ENCODE results near the gene EYS. TPM values are rescaled to one million over a fixed set of nuclear protein-coding genes. Genes with fewer than 3 reads are reported as not detected.

EYS gene
- total RNA-seq, 1 donor from 2014 or later: not detected

- H3K4me3 ChIP-seq (ENCODE audit: low read depth, low read length): no peak overlapping the region
- H3K27me3 ChIP-seq (ENCODE audit: control insufficient read depth, insufficient read depth, low read length): no peaks in the 10 kb centered on the region
- TF ChIP-seq CTCF (IDR thresholded peaks at IDR 0.05; ENCODE audit: insufficient read depth, low read length, poor library complexity, severe bottlenecking): no peak
- no peak for DNase-seq (ENCODE audit: low read depth)
- H3K36me3 ChIP-seq (ENCODE audit: control insufficient read depth, insufficient read depth, low read length): no peaks in the 10 kb centered on the region
Observed at GRCh38 chr6:64074981-64075380, 1632.0 kb downstream of the EYS start.

GRCh38 chr6:64072686-64073085, 1634.3 kb downstream of the EYS start:
- no peaks in the 10 kb centered on the region for H3K27me3 ChIP-seq (ENCODE audit: control insufficient read depth, insufficient read depth, low read length)
- TF ChIP-seq CTCF (IDR thresholded peaks at IDR 0.05; ENCODE audit: insufficient read depth, low read length, poor library complexity, severe bottlenecking): no peak
- H3K36me3 ChIP-seq (ENCODE audit: control insufficient read depth, insufficient read depth, low read length): no peaks in the 10 kb centered on the region
- H3K4me3 ChIP-seq (ENCODE audit: low read depth, low read length): no peak overlapping the region
- no peak for DNase-seq (ENCODE audit: low read depth)

- Histone ChIP-seq H3K27me3 (ENCODE audit: control insufficient read depth, insufficient read depth, low read length) (no peaks in the 10 kb centered on the region), H3K4me3 (ENCODE audit: low read depth, low read length) (no peak overlapping the region), H3K36me3 (ENCODE audit: control insufficient read depth, insufficient read depth, low read length) (no peaks in the 10 kb centered on the region)
- DNase-seq (ENCODE audit: low read depth): no peak
- no peak for TF ChIP-seq CTCF (IDR thresholded peaks at IDR 0.05; ENCODE audit: insufficient read depth, low read length, poor library complexity, severe bottlenecking)
Observed at GRCh38 chr6:64064919-64065318, 1642.1 kb downstream of the EYS start.

GRCh38 chr6:64062960-64063683, 1643.9 kb downstream of the EYS start:
- no peak for DNase-seq (ENCODE audit: low read depth)
- H3K4me3 ChIP-seq (ENCODE audit: low read depth, low read length): no peak overlapping the region
- H3K27me3 ChIP-seq (ENCODE audit: control insufficient read depth, insufficient read depth, low read length): no peaks in the 10 kb centered on the region
- no peaks in the 10 kb centered on the region for H3K36me3 ChIP-seq (ENCODE audit: control insufficient read depth, insufficient read depth, low read length)
- TF ChIP-seq CTCF (IDR thresholded peaks at IDR 0.05; ENCODE audit: insufficient read depth, low read length, poor library complexity, severe bottlenecking): no peak

- no peak for TF ChIP-seq CTCF (IDR thresholded peaks at IDR 0.05; ENCODE audit: insufficient read depth, low read length, poor library complexity, severe bottlenecking)
Observed at GRCh38 chr6:64054861-64055260, 1652.2 kb downstream of the EYS start.

GRCh38 chr6:64050590-64050989, 1656.4 kb downstream of the EYS start:
- no peaks in the 10 kb centered on the region for H3K36me3 ChIP-seq (ENCODE audit: control insufficient read depth, insufficient read depth, low read length)
- no peak for DNase-seq (ENCODE audit: low read depth)
- H3K4me3 ChIP-seq (ENCODE audit: low read depth, low read length): no peak overlapping the region
- no peaks in the 10 kb centered on the region for H3K27me3 ChIP-seq (ENCODE audit: control insufficient read depth, insufficient read depth, low read length)
- no peak for TF ChIP-seq CTCF (IDR thresholded peaks at IDR 0.05; ENCODE audit: insufficient read depth, low read length, poor library complexity, severe bottlenecking)

More at GRCh38 chr6:64054861-64055260, 1652.2 kb downstream of the EYS start:
- no peak overlapping the region for H3K4me3 ChIP-seq (ENCODE audit: low read depth, low read length)
- no peaks in the 10 kb centered on the region for H3K36me3 ChIP-seq (ENCODE audit: control insufficient read depth, insufficient read depth, low read length)
- DNase-seq (ENCODE audit: low read depth): no peak
- no peaks in the 10 kb centered on the region for H3K27me3 ChIP-seq (ENCODE audit: control insufficient read depth, insufficient read depth, low read length)

Data from kidney epithelial cell (primary cell).